HG03521 (cell line): Measurements from ENCODE around the gene PACS1.
A peak's percentile ranks its signal among the peaks of the same experiment; 100 is the strongest.

ENCODE experiments used
- ATAC-seq: cut with Tn5 transposase; IDR thresholded peaks from one replicate; pipeline ENCODE4 v1.9.1; 2021; ENCODE audit warnings: mild to moderate bottlenecking, moderate library complexity; ENCODE audit not compliant: unreplicated experiment

The PACS1 gene

DNA sequence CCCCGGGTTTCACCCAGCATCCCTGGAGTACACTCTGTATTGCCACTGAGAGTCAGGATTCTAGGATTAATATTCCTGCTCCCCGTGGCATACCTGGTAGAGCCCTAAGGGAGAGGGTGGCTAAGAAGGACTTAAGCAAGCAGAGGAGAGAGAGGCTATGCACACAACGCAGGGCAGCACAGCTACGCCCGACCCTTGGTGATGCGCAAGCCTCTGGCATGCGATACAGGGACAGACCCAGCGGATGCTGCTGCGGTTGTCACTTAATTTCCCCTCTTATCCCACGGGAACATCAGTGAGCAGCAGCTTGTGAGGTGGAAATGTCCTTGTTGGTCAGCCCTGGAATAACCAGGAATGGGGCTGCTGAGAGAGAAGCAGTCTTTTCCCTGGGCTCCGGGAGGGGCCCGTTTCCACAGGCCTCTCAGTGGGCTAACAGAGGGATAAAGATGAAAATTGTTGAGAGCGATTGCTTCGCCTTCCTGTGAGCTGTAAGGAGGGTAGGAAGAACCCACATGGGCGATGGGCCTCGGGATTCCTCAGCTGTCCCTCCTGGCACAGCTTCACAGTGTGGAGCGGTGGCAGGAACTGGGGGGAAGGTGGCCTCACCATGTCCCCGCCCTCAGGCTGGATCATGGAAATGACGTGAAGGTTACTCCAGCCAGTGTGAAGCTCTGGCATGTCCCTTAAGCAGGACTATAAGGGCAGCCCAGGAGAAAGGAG lies 149.9 kb downstream of the PACS1 start:
- ATAC-seq = no peak

DNA sequence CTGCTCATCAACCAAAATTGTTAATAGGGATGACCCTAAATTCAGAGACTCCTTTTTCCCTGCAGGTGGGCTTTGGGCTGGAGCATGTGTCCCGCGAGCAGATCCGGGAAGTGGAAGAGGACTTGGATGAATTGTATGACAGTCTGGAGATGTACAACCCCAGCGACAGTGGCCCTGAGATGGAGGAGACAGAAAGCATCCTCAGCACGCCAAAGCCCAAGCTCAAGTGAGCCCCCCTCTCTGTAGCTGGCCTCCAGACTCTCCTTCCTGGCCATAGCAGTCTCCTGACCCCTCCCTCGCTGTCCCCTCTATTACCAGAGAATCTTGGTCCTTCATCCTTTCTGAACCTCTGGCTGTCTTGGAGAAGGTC lies 150.5 kb downstream of the PACS1 start:
- ATAC-seq = no peak

DNA sequence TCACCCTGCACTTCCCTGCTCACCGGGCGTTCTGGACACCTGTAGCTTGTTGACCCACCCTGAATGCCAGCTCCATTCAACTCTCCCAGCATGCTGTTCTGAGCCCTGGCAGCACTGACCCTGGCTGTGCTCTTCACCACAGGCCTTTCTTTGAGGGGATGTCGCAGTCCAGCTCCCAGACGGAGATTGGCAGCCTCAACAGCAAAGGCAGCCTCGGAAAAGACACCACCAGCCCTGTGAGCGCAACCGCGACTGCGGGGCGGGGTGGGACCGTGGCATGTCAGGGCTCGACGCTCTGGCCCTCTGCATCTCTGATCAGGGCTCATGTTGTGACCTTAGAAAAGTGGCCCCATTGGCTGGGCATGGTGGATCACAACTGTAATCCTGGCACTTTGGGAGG lies 150.9 kb downstream of the PACS1 start:
- no peak for ATAC-seq

DNA sequence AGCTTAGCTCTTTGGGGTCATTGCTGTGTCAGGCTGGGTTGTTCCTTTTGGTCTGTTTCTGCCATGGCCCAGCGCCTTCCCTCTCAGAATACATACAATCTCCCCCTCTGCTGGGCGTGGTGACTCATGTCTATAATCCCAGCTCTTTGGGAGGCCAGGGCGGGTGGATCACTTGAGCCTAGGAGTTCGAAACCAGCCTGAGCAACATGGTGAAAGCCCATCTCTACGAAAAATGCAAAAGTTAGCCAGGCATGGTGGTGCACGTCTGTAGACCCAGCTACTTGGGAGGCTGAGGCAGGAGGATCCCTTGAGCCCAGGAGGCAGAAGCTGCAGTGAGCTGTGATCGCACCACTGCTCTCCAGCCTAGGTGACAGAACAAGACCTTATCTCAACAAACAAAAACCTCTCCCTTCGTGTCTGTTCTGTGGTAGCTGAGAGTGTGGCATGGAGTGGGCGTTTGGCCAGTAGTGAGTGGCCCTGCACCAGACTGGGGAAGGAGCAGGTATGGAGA lies 151.7 kb downstream of the PACS1 start:
- no peak for ATAC-seq

DNA sequence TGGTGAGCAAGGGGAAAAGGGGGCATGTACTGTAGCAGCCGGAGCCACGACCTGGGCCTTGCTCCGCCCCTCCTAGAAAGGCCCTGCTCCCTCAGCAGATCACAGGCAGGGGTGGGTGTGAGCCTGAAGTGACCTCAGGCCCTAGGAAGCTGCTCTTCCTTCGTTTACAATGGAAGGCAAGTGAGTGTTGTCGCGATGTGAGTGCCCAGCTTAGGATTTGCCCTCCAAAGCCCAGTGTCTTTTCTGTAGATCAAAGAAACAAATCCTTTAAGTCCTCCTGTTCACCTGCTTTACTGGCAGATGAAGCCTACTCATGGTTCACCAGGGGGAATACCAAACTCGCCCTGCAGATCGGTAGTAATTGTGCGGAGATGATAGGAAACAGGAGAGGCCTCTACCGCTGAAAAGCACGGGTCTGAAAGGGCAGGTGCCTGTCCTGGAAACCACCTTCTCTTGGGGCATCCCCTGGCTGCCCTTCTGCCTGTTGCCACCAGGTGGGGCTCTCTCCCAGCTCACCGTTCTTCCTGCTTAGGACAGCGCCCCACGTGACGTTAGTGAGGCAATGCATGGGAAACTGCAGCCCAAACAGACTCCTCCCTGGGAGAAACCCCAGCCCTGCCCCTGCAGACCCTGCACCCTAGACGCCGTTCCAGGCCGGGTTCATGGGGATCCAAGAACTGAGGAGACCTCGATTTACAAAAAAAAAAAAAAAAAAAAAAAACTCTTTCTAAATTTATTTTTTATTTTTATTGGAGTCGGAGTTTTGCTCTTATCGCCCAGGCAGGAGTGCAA lies 152.5 kb downstream of the PACS1 start:
- ATAC-seq = peak; percentile 74

DNA sequence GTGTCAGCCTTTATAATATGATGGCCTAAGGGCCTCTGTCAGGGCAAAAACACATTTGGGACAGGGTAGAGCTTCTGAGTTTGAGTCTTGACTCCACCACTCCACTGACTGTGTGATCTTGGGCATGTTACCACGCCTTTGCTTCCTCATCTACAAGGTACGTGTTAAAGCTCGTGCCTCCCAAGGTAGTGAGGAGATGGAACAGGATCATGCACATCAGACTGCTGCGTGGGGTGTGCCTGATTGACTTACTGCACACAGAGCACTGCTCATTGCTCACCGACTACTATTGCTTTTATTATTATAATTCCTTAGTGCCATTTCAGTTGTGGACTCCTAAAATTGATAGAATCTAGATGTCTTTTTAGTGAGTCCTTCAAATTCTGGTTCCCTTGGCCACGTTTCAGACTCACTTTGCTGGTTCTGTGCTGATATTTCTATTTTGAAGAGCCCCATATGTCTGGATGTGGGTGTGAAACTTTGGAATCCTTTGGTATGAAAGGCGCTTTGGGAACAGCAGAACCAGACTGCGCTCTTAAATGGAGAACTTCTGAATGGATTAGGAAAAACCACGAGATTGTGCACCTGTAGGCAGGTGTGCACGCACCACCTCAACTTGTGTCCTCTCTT lies 154.3 kb downstream of the PACS1 start:
- ATAC-seq = no peak

DNA sequence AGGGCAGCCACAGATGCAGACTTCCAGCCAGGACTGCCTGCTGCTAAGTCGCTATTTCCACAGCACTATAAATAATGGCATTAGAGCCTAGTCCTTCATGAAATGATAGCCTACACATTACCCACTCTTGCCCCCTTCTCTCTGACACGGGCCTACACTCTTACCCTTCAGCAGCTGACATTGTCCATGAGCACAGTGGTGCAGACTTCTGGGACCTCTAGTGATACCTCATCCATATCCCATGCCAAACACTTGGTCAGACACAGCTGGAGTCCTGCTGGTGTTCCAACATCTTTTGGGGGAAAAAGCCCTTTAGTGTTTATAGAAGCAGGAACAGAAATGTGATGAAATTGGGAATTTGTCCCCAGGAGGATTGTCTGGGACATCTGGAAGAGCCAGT lies 155.0 kb downstream of the PACS1 start:
- no peak for ATAC-seq

DNA sequence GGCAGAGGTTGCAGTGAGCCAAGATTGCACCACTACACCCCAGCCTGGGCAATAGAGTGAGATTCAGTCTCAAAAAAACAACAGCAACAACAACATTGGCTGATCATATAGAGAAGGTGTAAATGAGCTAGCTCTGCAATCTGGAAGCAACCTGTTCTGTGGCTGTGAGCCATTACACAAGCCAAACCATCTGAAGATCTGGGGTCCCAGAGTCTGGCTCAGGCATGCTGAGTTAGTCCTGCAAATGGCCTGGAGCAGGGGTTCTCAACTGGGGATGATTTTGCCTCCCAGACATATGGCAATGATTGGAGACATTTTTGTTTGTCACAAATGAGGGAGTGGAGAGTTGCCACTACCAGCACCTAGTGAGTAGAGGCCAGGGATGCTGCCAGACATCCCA lies 156.0 kb downstream of the PACS1 start:
- ATAC-seq = no peak

DNA sequence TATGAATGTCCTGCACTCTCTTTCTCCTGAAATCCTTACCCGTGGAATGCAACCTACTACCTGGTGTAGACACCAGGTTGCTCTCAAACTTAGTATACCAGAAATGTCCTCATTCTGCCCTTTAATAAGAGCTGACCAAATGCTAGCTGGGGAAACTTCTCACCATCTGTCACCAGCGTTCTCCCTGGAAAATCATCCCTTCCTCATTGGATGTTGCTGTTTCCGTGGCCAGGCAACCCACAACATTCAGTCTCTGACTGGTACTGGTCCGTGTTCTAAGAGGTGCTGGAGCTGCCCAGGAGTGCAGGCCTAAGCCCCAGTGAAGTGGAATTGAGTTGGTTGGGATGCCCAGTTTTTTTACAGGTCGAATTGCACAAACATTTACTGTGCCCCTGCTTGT lies 157.6 kb downstream of the PACS1 start:
- ATAC-seq = no peak

DNA sequence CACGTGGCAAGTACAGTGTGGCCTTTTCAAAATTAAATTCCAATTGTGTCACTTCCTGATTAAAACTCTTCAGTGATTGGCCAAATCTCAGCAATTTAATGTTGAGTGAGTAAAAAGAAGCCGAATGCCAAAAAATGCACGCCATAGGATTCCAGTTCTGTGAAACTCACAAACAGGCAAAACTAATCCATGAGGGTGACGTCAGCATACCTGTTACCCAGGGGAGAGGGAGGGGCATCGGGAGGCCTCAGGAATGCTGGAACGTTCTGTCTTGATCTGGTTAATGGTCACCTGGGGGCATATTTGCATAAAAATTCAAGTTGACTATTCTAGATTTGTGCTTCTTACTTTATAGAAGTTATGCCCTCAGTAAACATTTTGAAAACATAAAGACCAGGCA lies 158.4 kb downstream of the PACS1 start:
- no peak for ATAC-seq

DNA sequence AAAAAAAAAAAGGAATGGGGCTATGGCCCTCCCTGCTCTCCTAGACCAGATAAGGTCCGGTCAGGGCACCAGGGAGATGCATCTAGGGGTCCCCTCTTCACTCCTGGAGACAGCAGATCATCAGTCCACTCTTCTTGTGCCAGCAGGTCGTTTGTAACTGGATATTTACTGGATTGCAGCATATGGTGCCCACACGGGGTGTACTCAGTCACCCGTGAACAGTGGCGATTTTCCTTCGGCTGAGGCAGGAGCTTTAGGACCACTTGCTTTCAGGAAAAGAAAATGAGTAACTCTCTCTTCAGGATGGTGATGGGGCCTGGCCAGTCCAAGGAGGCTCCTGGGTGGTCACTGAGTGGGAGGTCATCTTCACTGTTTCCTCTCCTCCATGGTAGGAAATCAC lies 160.1 kb downstream of the PACS1 start:
- ATAC-seq = no peak

DNA sequence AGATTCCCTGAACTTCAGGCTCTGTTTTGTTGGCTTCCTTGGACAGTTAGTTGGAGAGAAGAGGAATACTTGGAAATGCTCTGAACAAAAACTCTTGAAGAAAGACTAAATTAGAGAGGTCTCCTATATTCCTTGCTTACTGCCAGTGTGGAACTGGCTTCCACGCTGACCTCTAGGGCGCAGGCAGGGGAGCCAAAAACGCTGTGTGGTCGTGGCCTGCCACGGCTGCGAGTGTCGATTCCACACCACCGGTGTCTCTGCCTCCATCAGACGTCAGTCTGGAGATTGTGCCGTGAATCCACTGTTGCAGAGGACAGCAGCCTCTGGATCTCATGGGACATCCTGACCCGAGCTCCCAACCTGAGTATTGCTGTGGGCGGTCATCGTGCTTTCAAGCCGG lies 160.9 kb downstream of the PACS1 start:
- ATAC-seq = no peak

DNA sequence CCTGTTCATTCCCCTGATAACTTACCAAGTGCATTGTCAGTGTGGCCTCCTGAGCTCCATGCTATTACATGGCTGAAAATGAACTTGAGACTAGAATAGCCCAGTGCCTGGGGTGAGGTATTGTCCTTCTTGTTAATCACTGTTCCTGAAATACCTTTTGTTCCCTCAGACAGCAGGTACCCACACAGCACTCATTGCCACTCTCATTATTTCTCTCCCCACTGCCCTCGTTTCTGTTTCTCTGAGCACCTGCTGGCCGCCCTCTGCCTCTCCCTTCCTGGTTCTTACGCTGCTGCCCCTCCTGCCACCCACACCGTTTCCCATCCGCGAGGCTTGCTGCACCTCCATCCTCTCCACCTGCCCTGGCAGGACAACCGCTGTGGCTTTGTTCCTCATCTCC lies 161.5 kb downstream of the PACS1 start:
- no peak for ATAC-seq

DNA sequence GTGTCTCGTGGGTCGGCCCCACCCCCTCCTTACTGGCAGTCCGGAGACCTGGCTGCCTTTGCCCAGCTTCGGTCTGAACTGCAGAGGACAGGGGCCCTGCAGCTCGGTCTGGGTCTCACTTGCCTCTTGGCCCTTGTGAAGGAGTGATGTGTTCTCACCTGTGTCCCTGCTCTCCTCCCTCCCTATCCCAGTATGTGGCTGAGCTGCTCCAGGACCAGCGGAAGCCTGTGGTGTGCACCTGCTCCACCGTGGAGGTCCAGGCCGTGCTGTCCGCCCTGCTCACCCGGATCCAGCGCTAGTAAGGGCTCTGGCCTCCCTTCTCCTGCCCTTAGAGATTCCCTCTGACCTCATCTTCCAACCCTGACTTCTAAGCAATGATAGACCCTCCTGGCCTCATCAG lies 162.7 kb downstream of the PACS1 start:
- no peak for ATAC-seq

DNA sequence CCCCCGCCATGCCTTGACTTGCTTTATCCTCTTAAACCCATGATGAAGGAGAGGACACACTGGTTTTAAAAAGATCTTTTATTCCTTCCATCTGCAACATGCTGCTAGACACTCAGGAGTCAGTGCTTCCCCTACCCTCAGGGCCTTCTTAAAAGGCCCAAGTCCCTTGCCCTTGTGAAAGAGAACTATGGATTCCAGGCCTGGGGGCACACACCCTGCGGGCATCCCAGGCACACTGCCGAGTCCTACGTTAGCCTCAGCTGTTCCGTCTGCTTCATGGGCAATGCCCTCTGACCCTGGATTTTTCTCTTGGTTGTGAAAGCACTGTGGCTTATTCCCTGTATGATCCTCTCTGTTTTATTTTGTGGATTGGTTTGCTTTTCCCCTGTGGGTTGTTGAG lies 163.2 kb downstream of the PACS1 start:
- ATAC-seq = no peak

DNA sequence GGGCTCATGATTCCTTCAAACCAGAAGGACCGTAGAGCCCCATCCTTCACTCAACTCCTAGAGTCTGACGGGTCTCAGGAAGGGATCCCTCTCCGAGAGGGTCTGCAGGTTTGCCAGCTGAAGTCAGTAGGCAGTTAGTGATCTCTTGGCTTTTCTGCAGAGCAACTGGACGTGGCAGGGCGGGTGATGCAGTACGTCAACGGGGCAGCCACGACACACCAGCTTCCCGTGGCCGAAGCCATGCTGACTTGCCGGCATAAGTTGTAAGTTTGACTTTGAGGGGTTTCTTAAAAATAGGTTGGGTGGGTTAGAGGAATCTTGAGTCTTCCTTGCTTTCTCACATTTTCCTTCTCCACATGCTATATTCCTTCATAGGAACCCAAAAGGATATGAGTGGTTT lies 165.1 kb downstream of the PACS1 start:
- ATAC-seq = no peak

DNA sequence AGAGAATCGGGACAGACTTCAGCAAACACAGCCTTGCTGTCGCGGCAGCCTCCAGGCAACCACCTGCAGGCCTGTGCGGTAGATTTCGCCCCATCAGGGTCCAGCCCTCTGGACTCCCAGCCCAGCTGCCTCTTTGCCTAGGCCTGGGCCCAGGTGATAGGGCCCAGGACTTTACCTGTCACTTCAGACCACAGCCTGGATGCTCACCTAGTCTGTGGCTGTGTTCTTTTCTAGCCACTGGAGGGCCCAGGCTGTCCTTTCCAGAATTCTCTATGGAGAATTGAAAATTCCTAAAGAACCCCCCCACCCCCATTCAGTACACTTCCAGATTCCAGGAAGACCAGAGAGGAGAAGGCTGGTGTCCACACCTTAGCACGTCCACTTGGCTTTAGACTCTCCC lies 167.8 kb downstream of the PACS1 start:
- ATAC-seq = no peak

DNA sequence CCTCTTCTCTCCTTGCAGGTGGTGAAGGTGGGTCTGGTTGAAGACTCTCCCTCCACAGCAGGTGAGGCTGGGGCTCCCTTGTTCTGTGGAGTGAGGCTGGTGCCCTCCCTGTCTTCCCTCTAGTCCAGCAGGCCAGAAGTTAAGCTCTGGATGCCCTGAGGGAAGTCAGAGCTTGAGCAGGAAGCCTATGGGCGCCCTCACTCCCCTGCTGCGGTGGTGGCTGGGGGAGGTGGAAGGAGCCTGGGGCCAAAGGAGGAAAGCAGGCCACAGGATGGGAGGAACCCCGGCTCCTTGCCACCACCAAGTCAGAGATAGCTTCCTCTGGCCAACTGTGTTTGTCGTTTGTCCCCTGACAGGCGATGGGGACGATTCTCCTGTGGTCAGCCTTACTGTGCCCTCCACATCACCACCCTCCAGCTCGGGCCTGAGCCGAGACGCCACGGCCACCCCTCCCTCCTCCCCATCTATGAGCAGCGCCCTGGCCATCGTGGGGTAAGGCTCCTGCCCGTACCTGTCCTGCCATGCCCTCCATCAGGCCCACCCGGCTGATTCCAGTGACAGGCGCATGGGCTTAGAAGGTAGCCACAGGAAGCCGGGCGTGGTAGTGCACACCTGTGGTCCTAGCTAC lies 168.8 kb downstream of the PACS1 start:
- no peak for ATAC-seq

DNA sequence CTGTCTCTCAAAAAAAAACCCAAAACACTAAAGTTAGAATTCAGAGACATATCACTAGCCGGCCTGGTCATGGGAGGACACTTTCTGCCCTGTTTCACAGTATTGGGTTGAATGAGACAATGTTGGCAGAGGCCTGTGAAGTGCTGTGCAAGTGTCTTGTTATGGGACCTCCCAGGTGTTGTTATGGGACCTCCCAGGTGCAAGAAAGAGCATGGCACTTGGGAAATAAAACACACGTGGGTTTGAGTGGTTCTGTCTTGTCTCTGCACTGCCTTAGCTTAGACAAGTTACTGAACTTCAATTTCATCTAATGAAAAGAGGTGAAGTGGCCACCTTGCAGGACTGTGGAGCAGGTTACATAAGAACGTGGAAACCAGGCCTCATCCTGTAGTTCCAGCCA lies 169.4 kb downstream of the PACS1 start:
- no peak for ATAC-seq

DNA sequence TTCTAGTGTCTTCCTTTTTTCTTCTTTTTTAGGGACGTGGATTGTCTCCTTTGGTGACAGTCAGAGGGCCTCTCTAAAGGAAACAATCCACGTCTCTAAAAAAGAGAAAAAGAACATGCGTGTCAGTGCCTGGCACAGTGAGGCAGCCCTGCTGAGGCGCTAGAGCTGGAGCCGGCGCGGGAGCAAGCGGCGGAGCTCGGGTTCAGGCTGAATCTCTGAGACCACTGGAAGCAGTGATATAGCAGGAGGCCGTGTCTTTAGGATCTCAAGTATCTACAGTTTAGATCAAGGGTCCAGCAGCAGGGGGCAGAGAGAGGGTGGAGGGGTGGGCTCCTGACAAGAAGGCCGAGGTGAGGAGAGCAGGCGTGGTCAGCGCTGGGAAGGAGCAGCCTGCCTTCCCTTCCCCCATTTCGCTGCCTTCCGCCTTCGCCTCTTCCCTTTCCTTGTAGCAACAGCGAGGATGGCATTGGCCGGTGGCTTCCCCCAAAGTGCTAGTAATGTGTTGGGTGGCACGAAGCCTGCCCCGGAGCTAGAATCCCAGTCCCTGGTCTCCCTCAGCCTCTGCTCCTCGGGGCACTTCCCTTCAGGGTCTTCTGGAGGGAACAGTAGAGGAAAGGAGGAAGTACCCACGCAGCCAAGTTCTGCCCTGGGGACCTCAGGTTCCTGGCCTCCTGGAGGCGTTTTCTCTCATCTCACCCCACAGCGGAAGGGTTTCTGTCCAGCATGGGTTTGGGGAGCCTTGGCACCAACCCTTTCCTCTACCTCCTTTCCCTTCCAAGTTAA lies 170.1 kb downstream of the PACS1 start:
- ATAC-seq = no peak

DNA sequence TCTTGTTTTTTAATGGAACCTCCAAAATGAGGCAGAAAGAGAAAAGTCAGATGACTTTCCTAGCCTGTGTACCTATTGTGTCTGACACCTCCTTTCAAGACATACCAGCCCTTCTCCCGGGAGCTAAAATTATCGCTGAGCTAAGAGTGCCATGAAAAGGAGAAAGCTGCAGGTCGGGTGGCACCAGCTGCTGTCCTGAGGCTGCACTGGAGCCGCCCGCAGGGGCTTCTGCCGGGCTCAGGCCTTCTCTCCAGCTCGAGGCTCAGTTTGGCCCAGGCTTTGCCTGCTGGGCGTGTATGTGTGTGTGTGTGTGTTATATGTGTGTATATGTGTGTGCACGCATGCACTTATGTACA lies 170.7 kb downstream of the PACS1 start:
- ATAC-seq = no peak
